ENCODE data around the gene ZNF423.

DNA sequence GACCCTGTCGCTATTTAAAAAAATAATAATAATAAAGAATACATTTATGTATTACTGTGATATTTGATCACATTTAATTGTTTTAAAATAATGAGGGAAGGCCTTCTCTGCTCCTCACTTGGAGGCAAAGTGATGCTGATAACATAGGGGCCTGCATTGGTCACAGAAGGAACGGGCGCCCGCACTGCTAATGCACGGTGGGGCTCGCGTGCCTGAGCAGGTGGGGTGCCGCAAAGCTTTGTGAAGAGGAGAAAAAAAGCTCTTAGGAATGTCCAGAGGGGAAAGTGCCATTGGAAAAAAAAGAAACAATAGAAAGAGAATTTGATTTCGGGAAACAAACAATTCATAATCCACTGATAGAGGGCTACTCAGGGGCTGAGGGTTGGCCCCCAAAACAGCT lies 143.8 kb downstream of the ZNF423 start:
- TF ChIP-seq YY1 (IDR thresholded peaks at IDR 0.05; ENCODE audit: insufficient read depth, insufficient read length) (no peak), SUZ12 (IDR thresholded peaks at IDR 0.05; ENCODE audit: extremely low read depth, insufficient read depth, insufficient read length) (no peak)
